ENCODE results near the gene USP16.

- TF ChIP-seq POLR2A (IDR thresholded peaks at IDR 0.05; ENCODE audit: low read length) (no peak), CTCF (IDR thresholded peaks at IDR 0.05) (no peak), HOXA7 (CRISPR knock-in tag; IDR thresholded peaks at IDR 0.05) (no peak), MAZ (IDR thresholded peaks at IDR 0.05; ENCODE audit: borderline replicate concordance, low read depth, low read length) (no peak), ZFP36 (IDR thresholded peaks at IDR 0.05; ENCODE audit: borderline replicate concordance, partially characterized antibody) (no peak), KDM5A (IDR thresholded peaks at IDR 0.05) (no peak), CHD4 (IDR thresholded peaks at IDR 0.05; ENCODE audit: borderline replicate concordance) (no peak), EP300 (IDR thresholded peaks at IDR 0.05) (no peak), CHD2 (IDR thresholded peaks at IDR 0.05; ENCODE audit: low read length, partially characterized antibody) (no peak)
Measured at GRCh38 chr21:29025328-29025713, 853 bp downstream of the USP16 start.
